Measurements from ENCODE around the gene PPP2R5C.

PPP2R5C gene

GRCh38 chr14:101820283-101820798 is 58.8 kb downstream of the PPP2R5C start:
- peak; percentile 57 for DNase-seq

GRCh38 chr14:101821528-101821927 is 60.0 kb downstream of the PPP2R5C start:
- DNase-seq: peak; percentile 65

DNA sequence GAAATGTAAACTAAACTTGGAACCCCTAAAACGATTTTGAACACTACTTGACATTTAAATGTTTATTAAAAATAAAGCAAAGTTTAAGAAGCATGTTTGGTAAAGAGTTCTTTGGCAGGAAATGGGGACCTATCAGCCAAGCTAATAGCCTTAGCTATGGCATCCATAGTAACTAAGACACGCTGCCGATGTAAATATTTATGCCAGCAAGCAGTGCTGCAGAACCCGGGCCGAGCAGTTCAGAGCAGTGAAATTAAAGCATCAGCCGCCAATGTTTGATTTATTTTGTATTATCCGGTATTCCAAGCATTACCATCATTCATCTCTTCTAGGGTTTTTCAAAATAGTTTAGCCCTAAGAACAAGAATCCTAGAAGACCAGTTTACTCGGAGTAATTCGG is 61.6 kb downstream of the PPP2R5C start:
- no peak for DNase-seq

- no peak for DNase-seq
Measured at GRCh38 chr14:101823511-101824120, 62.1 kb downstream of the PPP2R5C start.

- peak; percentile 73 for DNase-seq
Measured at GRCh38 chr14:101824339-101824727, 62.8 kb downstream of the PPP2R5C start.

- DNase-seq: no peak
Measured at GRCh38 chr14:101825797-101826196, 64.3 kb downstream of the PPP2R5C start.

GRCh38 chr14:101826351-101826750 is 64.8 kb downstream of the PPP2R5C start:
- DNase-seq: no peak

GRCh38 chr14:101827286-101827685 is 65.8 kb downstream of the PPP2R5C start:
- DNase-seq: no peak

GRCh38 chr14:101828046-101828445 is 66.5 kb downstream of the PPP2R5C start:
- DNase-seq: no peak

GRCh38 chr14:101830271-101830670 is 68.8 kb downstream of the PPP2R5C start:
- no peak for DNase-seq

DNA sequence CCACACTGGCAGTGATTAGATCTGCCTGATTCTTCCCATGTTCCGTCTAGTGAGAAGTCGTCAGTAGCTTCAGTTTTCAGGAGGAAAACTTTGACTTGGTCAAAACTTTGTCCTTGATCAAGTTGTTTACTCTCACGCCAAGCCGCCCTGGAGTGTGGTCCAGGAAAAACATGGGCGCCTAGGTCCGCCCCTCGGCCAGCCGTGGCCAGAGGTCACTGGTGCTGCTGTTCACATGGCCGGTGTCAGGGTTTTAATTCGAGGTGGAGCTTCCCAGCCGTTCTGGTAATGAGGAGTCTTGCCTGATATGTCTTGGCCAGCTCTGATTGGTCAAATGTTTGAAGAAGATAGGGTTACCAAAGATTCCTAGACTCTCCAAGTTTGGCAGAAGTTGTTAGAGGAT is 71.5 kb downstream of the PPP2R5C start:
- DNase-seq: no peak

DNA sequence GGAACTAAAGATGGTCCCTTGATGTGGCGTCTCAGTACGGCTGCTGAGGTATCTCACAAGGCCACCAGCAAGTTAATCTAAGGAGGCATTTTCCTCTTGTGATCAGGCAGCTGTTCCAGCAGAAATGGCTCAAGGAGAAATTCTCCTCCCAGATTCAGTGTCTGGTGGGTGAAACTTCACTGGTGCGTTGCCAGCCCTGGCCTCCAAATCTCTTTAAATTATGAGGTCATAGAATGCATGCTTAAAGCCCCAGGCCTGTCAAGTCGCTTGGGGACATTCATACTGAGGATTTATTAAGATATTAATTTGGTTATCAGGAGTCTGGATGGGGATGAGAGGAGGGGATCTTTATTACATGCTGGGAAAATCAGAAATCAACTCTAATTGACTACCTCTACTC is 72.9 kb downstream of the PPP2R5C start:
- no peak for DNase-seq

GRCh38 chr14:101834800-101835547 is 73.5 kb downstream of the PPP2R5C start:
- no peak for DNase-seq

DNA sequence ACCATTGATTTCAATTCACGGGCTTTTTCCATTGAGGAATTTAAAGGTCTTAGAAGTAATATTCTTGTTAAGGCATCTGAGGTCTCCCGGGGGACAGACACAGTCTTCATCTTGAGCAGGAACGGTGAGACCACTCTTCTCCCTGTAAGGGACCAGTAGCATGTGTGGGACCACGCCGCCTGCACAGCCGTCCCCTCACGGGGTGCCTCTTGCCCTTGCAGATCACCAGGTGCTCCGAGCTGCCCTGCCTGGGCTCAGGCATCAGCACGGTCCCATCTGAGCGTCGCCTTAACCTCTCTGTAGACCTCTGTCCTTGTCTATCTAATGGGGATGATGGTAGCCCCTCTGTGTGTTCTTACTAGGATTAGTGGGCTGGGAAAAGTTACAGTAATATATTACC is 74.1 kb downstream of the PPP2R5C start:
- DNase-seq: no peak

DNA sequence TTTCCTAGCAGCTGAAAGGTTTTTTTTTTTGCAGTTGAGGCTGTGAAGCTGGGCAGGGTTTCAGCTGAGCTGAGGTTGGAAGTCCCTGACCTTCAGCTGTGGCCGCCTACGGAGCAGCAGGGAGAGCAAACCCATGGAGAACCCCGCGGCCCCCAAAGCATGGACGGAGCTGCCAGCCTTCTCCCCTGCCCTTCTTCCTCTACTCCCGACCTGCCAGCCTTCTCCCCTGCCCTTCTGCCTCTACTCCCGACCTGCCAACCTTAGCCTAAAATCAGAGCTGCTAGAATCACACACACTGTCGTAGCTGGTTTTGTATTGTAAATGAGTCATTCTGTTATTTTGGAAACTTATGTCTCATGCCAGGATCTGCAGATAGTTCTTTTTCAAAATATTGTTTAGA is 74.6 kb downstream of the PPP2R5C start:
- no peak for DNase-seq

GRCh38 chr14:101838476-101838875 is 77.0 kb downstream of the PPP2R5C start:
- DNase-seq: no peak

DNA sequence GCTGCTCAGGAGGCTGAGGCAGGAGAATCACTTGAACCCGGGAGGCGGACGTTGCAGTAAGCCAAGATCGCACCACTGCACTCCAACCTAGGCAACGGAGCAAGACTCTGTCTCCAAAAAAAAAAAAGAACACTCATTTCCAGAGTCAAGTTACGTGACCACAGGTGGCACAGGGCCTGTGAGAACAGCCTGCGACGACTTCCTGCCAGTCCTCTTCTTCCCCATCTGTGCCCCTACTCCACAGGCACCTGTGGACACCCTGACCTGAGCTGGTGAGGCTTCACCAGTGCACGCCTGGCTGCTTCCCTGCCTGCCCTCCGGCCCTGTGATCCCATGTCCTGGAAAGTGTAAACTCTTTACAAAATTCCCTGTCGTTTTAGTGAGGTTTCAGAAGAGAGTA is 77.7 kb downstream of the PPP2R5C start:
- DNase-seq: no peak

- no peak for DNase-seq
Measured at GRCh38 chr14:101839661-101840060, 78.2 kb downstream of the PPP2R5C start.

GRCh38 chr14:101840649-101841369 is 79.3 kb downstream of the PPP2R5C start:
- DNase-seq: no peak

GRCh38 chr14:101843038-101843437 is 81.5 kb downstream of the PPP2R5C start:
- DNase-seq: no peak

DNA sequence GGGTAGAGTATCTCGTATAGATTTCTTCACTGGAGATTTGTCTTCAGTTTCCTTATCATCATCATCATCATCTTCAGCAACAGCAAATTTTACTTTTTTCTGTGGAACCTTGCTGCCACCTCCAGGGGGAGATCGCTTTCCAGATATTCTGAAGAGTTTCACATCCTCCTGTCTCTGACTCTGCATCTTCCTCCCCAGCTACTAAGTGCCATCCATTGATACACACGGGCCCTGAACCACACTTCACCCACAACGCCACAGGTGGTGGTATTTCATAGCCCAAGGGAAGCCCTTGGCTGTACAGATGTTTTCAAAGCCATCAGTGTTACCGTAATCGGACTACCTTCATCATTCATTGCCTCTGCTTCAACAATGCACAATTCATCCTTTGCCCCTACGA is 82.2 kb downstream of the PPP2R5C start:
- peak; percentile 89 for DNase-seq

DNA sequence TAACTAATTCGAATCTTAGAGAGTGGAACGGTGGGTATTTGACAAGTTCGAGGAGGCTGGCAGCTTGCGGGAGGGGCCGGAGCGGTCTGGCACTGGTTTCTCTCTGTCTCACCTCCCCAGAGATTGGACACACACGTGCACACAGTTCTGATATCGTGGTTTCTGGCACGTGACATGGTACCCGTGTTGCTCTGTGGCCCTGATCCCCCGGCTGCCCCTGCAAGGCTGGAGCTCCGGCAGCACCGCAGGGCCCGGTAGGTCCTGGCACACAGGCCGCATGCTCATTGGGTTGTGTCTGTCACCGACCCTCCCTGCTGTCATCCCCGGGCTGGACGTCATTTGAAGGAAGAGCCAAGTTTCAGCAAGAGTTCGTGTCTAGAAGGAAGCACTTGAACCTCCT is 82.7 kb downstream of the PPP2R5C start:
- no peak for DNase-seq

DNA sequence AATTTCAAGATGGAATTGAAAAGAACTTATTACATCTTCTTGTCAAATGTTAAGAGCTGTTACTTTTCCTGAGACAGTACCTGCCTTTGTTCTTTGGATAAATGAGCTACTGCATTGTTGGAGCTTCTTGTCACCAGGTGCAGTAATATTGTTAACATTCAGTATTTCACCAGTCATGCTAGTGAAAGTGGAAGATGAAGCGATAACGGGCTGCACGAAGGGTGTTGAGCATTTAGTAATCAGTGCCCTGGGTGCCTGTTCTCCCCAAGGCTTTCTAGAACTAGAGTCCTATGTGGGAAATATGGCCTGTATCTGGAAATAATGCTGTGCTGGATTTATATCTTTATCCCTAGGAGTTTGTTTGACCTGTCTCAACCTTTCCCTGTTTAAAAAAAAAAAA is 83.2 kb downstream of the PPP2R5C start:
- DNase-seq: no peak

- no peak for DNase-seq
Measured at GRCh38 chr14:101845496-101845895, 84.0 kb downstream of the PPP2R5C start.

All from MV-4-11 (cell line).